HCT116 (cell line): ENCODE results near the gene STK4. TPM values are rescaled to one million over a fixed set of nuclear protein-coding genes. Genes with fewer than 3 reads are reported as not detected.

ENCODE experiments used
- ATAC-seq: fragments of 200-7000 bp; cut with Tn5 transposase; 2 replicates; pipeline ENCODE4 v1.9.1; 2020; ENCODE audit warnings: mild to moderate bottlenecking, moderate library complexity
- BruUV-seq: library from RNA; stranded (reverse); fragments of 400-500 nt; replicated peaks from 2 replicates; lab custom pipeline; 2021; lab: Mats Ljungman, UMichigan
- CTCF ChIA-PET: fragments of 300-600 bp; sonication (Branson Sonifier 250); formaldehyde crosslinking; loops from one replicate; lab custom pipeline; 2021; ENCODE audit warnings: antibody characterized with exemption; lab: Charles Lee
- POLR2A ChIA-PET: fragments of 300-600, 350-600 bp; sonication (Branson Sonifier 250); formaldehyde crosslinking; loops from one replicate; lab custom pipeline; 2021; ENCODE audit warnings: antibody characterized with exemption; lab: Charles Lee
- RAD21 ChIA-PET, 2 experiments: fragments of 300-600 bp; sonication (Branson Sonifier 250); formaldehyde crosslinking; loops; one replicate each; lab custom pipeline; 2023; ENCODE audit warnings: low total read pairs in 2 of 2; ENCODE audit not compliant: uncharacterized antibody in 2 of 2, unreplicated experiment in 2 of 2, low non-redundant PET in 1 of 2; lab: Charles Lee
- DNase-seq: peaks from one replicate; pipeline ENCODE4 v3.0.0-alpha.2; 2010; ENCODE audit warnings: low read depth, low spot score
- H2AFZ ChIP-seq: fragments of 200-600 bp; shearing (Covaris generic), sonication (generic); 2 replicates; pipeline ENCODE4 v1.6.1; 2017; ENCODE audit warnings: low read depth, mixed run types, mixed read lengths, antibody characterized with exemption, low read length; ENCODE audit not compliant: poor library complexity, severe bottlenecking
- H3K27ac ChIP-seq: 2 replicates; pipeline ENCODE4 v1.5.1; 2012; ENCODE audit warnings: low read depth, low read length
- H3K27me3 ChIP-seq: fragments of 200-600 bp; sonication (generic); 2 replicates; pipeline ENCODE4 v1.6.1; 2016; ENCODE audit warnings: mixed run types, low read length, mixed read lengths; ENCODE audit not compliant: insufficient read depth
- H3K36me3 ChIP-seq, 2 experiments: fragments of 200-500 bp in 1 of 2; fragments of 200-600 bp in 1 of 2; sonication (Bioruptor generic) in 1 of 2; sonication (generic) in 1 of 2; 2 replicates each; pipeline versions ENCODE4 v1.5.1 to v1.6.1; 2014 to 2016; ENCODE audit warnings: low read length in 2 of 2, inconsistent platforms in 1 of 2, mixed read lengths in 1 of 2, mixed run types in 1 of 2; ENCODE audit not compliant: insufficient read depth in 2 of 2, control insufficient read depth in 1 of 2
- H3K4me1 ChIP-seq, 2 experiments: fragments of 200-600 bp in 1 of 2; sonication (generic) in 1 of 2; 2 replicates each; pipeline versions ENCODE4 v1.5.1 to v1.6.1; 2012 to 2017; ENCODE audit warnings: low read length in 2 of 2, inconsistent platforms in 1 of 2, mild to moderate bottlenecking in 1 of 2, mixed read lengths in 1 of 2, mixed run types in 1 of 2, moderate library complexity in 1 of 2; ENCODE audit not compliant: insufficient read depth in 2 of 2, control insufficient read depth in 1 of 2
- H3K4me2 ChIP-seq: fragments of 200-600 bp; sonication (generic); 2 replicates; pipeline ENCODE4 v1.6.1; 2017; ENCODE audit warnings: mixed run types, low read length, mixed read lengths
- H3K4me3 ChIP-seq, 2 experiments: fragments of 200-600 bp in 1 of 2; sonication (generic) in 1 of 2; replicated peaks in 1 of 2; 2 replicates each; pipeline ENCODE4 v1.5.1; 2011 to 2016; ENCODE audit warnings: low read length in 2 of 2, control low read depth in 1 of 2, low read depth in 1 of 2, mild to moderate bottlenecking in 1 of 2, mixed read lengths in 1 of 2, mixed run types in 1 of 2
- H3K79me2 ChIP-seq: fragments of 200-600 bp; sonication (generic); 2 replicates; pipeline ENCODE4 v1.6.1; 2017; ENCODE audit warnings: mild to moderate bottlenecking, mixed run types, low read length, moderate library complexity, mixed read lengths; ENCODE audit not compliant: insufficient read depth
- H3K9ac ChIP-seq: fragments of 200-600 bp; sonication (generic); 2 replicates; pipeline ENCODE4 v1.6.1; 2016; ENCODE audit warnings: low read length, mixed read lengths
- H3K9me2 ChIP-seq: fragments of 200-600 bp; sonication (generic), shearing (Covaris generic); 2 replicates; pipeline ENCODE4 v1.6.1; 2017; ENCODE audit warnings: mixed run types, mild to moderate bottlenecking, moderate library complexity; ENCODE audit not compliant: insufficient read depth
- H3K9me3 ChIP-seq, 2 experiments: fragments of 200-500 bp in 1 of 2; fragments of 200-600 bp in 1 of 2; sonication (Bioruptor generic) in 1 of 2; sonication (generic) in 1 of 2; 2 replicates each; pipeline ENCODE4 v1.6.1; 2014 to 2017; ENCODE audit warnings: low read length in 2 of 2, mixed read lengths in 2 of 2, inconsistent platforms in 1 of 2, low read depth in 1 of 2, mild to moderate bottlenecking in 1 of 2, mixed run types in 1 of 2, moderate library complexity in 1 of 2; ENCODE audit not compliant: control insufficient read depth in 1 of 2, insufficient read depth in 1 of 2
- H4K20me1 ChIP-seq: fragments of 200-600 bp; sonication (generic), shearing (Covaris generic); 2 replicates; pipeline ENCODE4 v1.6.1; 2017; ENCODE audit warnings: mixed run types, mild to moderate bottlenecking, moderate library complexity; ENCODE audit not compliant: insufficient read depth
- CBX3 ChIP-seq: IDR thresholded peaks from 2 replicates; pipeline ENCODE4 v1.6.1; 2012; ENCODE audit warnings: low read depth
- CEBPB ChIP-seq: IDR thresholded peaks from 2 replicates; pipeline ENCODE4 v1.6.1; 2012; ENCODE audit warnings: low read depth
- ELF1 ChIP-seq: IDR thresholded peaks from 2 replicates; pipeline ENCODE4 v1.6.1; 2012; ENCODE audit warnings: low read depth, borderline replicate concordance
- EZH2phosphoT487 ChIP-seq: fragments of 200-600 bp; IDR thresholded peaks from 2 replicates; pipeline ENCODE4 v1.6.1; 2018; ENCODE audit warnings: antibody characterized with exemption, borderline replicate concordance
- FOSL1 ChIP-seq: IDR thresholded peaks from 2 replicates; pipeline ENCODE4 v1.6.1; 2012; ENCODE audit warnings: low read depth
- JUND ChIP-seq: IDR thresholded peaks from 2 replicates; pipeline ENCODE4 v1.6.1; 2012
- POLR2AphosphoS5 ChIP-seq: IDR thresholded peaks from 2 replicates; pipeline ENCODE4 v1.6.1; 2011; ENCODE audit warnings: mild to moderate bottlenecking, low read depth, low read length, moderate library complexity
- SIN3A ChIP-seq: IDR thresholded peaks from 2 replicates; pipeline ENCODE4 v1.6.1; 2012; ENCODE audit warnings: low read depth
- SP1 ChIP-seq: IDR thresholded peaks from 2 replicates; pipeline ENCODE4 v1.6.1; 2012; ENCODE audit warnings: low read depth
- SRF ChIP-seq: IDR thresholded peaks from 2 replicates; pipeline ENCODE4 v1.6.1; 2012; ENCODE audit warnings: low read depth
- TCF7L2 ChIP-seq: IDR thresholded peaks from 2 replicates; pipeline ENCODE4 v1.7.0; 2011; ENCODE audit warnings: borderline replicate concordance, inconsistent platforms; ENCODE audit not compliant: insufficient read depth, insufficient read length; ENCODE audit errors: extremely low read depth
- ZFX ChIP-seq: fragments of 450-650 bp; IDR thresholded peaks from 2 replicates; pipeline ENCODE4 v1.6.1; 2017
- ZNF274 ChIP-seq: fragments of 200-500 bp; sonication (Bioruptor generic); IDR thresholded peaks from 2 replicates; pipeline ENCODE4 v1.6.1; 2014; ENCODE audit warnings: mild to moderate bottlenecking, low read depth, low read length, inconsistent platforms
- intact Hi-C: fragments of 100-400 bp; cut with micrococcal nuclease; formaldehyde crosslinking; loops from 2 replicates; pipeline ENCODE4 v1.10.0; 2022
- total RNA-seq: library from RNA; stranded (reverse); gene quantifications from one replicate; pipeline ENCODE4 v1.2.1, GENCODE V29; 2021; ENCODE audit not compliant: unreplicated experiment
- TF ChIP-seq, protein P1 (sequence below), 3 experiments: fragments of 200-600 bp in 1 of 3; sonication (generic) in 1 of 3; IDR thresholded peaks in 2 of 3; conservative IDR thresholded peaks in 1 of 3; 2 replicates each; pipeline ENCODE4 v1.5.1; 2012 to 2017; ENCODE audit warnings: low read depth in 2 of 3, low read length in 2 of 3, antibody characterized with exemption in 1 of 3, borderline replicate concordance in 1 of 3, control low read depth in 1 of 3, mild to moderate bottlenecking in 1 of 3, mixed read lengths in 1 of 3, mixed run types in 1 of 3, moderate library complexity in 1 of 3; ENCODE audit not compliant: insufficient read depth in 1 of 3
- TF ChIP-seq, protein P2 (sequence below): IDR thresholded peaks from 2 replicates; pipeline ENCODE4 v1.6.1; 2011; ENCODE audit warnings: mild to moderate bottlenecking, low read length, moderate library complexity; ENCODE audit not compliant: insufficient replicate concordance; ENCODE audit errors: extremely low read depth

The STK4 gene
- total RNA-seq, 1 experiment from 2014 or later: 45.4 TPM

DNA sequence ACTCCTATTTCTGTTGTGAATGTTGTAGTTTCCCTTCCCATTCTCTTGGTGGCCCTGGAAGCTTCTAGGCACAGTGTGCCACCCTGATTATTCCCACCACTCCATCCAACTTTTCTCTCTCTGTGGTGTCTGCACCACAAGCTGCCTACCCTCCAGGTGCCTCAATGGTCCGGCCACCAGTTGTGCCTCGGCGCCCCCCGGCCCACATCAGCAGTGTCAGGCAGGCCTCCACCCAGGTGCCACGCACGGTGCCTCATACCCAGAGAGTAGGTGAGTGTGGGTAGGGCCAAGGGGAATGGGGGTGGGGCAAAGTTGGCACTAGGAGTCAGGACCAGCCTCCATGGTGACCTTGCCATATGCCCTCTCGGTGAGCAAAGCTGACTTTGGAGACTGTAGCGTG lies 33.4 kb upstream of the STK4 start:
- no peak overlapping the region for H3K9ac ChIP-seq
- BruUV-seq: no TSS peak
- TF ChIP-seq EZH2phosphoT487 (no peak), POLR2AphosphoS5 (no peak), SP1 (no peak), ZFX (no peak), ZNF274 (no peak), FOSL1 (no peak), SRF (no peak), CEBPB (no peak), CBX3 (no peak), ELF1 (no peak)
- TF ChIP-seq, all 23 proteins: peak for 0
- H3K79me2 ChIP-seq: no peaks in the 10 kb centered on the region
- no peaks in the 10 kb centered on the region for H3K9me2 ChIP-seq
- peaks cover 27 to 29% of the 10 kb centered on the region in 2 experiments; a peak in 3 of 4 replicates for H3K36me3 ChIP-seq
- DNase-seq (no peak), ATAC-seq (no peak)
- intact Hi-C loops: no loop called here
- RAD21 ChIA-PET: no interaction called here
- no peaks in the 10 kb centered on the region for H3K4me1 ChIP-seq
- CTCF ChIA-PET: no interaction called here
- H3K27ac ChIP-seq: no peak overlapping the region
- no peak overlapping the region for H3K4me3 ChIP-seq
- no peak overlapping the region for H3K4me2 ChIP-seq
- POLR2A ChIA-PET: interaction anchor here (1.3 kb wide), 1 partner anchor 14 kb away, joined by 3 read pairs; no protein-coding TSS in a partner anchor
- no peaks in the 10 kb centered on the region for H3K27me3 ChIP-seq
- H2AFZ ChIP-seq: no peak overlapping the region
- H4K20me1 ChIP-seq: no peaks in the 10 kb centered on the region
- no peaks in the 10 kb centered on the region for H3K9me3 ChIP-seq

DNA sequence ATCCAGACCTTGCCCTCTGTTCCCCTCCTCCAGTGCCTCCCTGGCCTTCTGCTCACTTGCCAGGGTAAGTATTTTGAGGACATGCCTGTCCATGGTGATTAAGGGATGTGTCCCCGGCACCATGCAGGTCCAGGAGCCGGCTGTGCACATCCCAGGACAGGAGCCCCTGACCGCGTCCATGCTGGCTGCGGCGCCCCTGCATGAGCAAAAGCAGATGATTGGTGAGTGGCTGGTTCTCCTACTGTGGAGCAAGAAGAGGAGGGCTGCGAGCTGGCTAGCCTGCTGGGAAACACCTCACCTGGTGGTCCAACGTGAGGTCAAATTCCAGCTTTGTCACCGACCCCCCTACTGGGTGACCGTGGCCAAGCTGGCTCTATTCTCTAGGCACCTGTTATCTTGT lies 29.8 kb upstream of the STK4 start:
- no peaks in the 10 kb centered on the region for H3K79me2 ChIP-seq
- H4K20me1 ChIP-seq: no peaks in the 10 kb centered on the region
- ChIA-PET RAD21 (no interaction called here), POLR2A (no interaction called here), CTCF (no interaction called here)
- no peak overlapping the region for H3K4me3 ChIP-seq
- H3K9ac ChIP-seq: no peak overlapping the region
- no peaks in the 10 kb centered on the region for H3K4me1 ChIP-seq
- no peaks in the 10 kb centered on the region for H3K9me3 ChIP-seq
- no peak overlapping the region for H3K4me2 ChIP-seq
- no peak overlapping the region for H2AFZ ChIP-seq
- H3K9me2 ChIP-seq: no peaks in the 10 kb centered on the region
- H3K27ac ChIP-seq: no peak overlapping the region
- BruUV-seq: no TSS peak
- H3K27me3 ChIP-seq: no peaks in the 10 kb centered on the region
- DNase-seq (no peak), ATAC-seq (no peak)
- intact Hi-C loops: no loop called here
- peaks cover 34 to 37% of the 10 kb centered on the region in 2 experiments; a peak in 3 of 4 replicates for H3K36me3 ChIP-seq
- TF ChIP-seq, protein P1, sequence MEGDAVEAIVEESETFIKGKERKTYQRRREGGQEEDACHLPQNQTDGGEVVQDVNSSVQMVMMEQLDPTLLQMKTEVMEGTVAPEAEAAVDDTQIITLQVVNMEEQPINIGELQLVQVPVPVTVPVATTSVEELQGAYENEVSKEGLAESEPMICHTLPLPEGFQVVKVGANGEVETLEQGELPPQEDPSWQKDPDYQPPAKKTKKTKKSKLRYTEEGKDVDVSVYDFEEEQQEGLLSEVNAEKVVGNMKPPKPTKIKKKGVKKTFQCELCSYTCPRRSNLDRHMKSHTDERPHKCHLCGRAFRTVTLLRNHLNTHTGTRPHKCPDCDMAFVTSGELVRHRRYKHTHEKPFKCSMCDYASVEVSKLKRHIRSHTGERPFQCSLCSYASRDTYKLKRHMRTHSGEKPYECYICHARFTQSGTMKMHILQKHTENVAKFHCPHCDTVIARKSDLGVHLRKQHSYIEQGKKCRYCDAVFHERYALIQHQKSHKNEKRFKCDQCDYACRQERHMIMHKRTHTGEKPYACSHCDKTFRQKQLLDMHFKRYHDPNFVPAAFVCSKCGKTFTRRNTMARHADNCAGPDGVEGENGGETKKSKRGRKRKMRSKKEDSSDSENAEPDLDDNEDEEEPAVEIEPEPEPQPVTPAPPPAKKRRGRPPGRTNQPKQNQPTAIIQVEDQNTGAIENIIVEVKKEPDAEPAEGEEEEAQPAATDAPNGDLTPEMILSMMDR (IDR thresholded peaks at IDR 0.05 in 2 of 3, conservative IDR thresholded peaks at IDR 0.05 in 1 of 3; ENCODE audit: borderline replicate concordance in 1 of 3, insufficient read depth in 1 of 3, low read depth in 2 of 3, low read length in 2 of 3): no peak
- no peak for TF ChIP-seq JUND
- TF ChIP-seq, protein P2, sequence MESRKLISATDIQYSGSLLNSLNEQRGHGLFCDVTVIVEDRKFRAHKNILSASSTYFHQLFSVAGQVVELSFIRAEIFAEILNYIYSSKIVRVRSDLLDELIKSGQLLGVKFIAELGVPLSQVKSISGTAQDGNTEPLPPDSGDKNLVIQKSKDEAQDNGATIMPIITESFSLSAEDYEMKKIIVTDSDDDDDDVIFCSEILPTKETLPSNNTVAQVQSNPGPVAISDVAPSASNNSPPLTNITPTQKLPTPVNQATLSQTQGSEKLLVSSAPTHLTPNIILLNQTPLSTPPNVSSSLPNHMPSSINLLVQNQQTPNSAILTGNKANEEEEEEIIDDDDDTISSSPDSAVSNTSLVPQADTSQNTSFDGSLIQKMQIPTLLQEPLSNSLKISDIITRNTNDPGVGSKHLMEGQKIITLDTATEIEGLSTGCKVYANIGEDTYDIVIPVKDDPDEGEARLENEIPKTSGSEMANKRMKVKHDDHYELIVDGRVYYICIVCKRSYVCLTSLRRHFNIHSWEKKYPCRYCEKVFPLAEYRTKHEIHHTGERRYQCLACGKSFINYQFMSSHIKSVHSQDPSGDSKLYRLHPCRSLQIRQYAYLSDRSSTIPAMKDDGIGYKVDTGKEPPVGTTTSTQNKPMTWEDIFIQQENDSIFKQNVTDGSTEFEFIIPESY: no peak
- TF ChIP-seq ZNF274: no peak
- TF ChIP-seq TCF7L2: no peak
- TF ChIP-seq SIN3A: no peak
- no peak for TF ChIP-seq ZFX
